HL-60 (cell line): ENCODE data around the gene GGT7.

ENCODE experiments used
- TF ChIP-seq, protein P1 (sequence below): IDR thresholded peaks from one replicate; pipeline ENCODE4 v1.5.1; 2011; ENCODE audit warnings: low read length, control low read depth, inconsistent platforms; ENCODE audit not compliant: insufficient read depth
- TF ChIP-seq, protein P2 (sequence below): IDR thresholded peaks from 2 replicates; pipeline ENCODE4 v1.6.1; 2012; ENCODE audit warnings: low read depth; ENCODE audit not compliant: insufficient replicate concordance

DNA sequence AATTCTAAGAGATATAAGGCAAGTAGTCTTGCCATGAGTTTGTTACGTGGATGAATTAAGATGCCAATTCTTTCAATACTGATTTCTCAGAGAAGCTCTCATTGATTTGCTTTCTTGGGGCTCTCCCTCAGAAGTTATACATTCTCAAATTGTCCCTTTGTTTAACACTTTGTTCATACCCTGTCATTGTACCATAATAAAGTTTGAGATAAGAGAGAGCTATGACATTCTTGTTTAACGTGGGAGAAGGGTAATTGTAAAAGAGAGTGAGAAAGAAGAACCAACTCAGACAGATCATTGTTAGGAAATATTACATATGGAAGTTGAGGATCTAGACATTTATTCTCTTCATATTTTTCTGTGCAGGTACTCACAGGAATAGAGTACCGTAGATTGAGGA, 22.8 kb upstream of the GGT7 start:
- TF ChIP-seq, protein P1, sequence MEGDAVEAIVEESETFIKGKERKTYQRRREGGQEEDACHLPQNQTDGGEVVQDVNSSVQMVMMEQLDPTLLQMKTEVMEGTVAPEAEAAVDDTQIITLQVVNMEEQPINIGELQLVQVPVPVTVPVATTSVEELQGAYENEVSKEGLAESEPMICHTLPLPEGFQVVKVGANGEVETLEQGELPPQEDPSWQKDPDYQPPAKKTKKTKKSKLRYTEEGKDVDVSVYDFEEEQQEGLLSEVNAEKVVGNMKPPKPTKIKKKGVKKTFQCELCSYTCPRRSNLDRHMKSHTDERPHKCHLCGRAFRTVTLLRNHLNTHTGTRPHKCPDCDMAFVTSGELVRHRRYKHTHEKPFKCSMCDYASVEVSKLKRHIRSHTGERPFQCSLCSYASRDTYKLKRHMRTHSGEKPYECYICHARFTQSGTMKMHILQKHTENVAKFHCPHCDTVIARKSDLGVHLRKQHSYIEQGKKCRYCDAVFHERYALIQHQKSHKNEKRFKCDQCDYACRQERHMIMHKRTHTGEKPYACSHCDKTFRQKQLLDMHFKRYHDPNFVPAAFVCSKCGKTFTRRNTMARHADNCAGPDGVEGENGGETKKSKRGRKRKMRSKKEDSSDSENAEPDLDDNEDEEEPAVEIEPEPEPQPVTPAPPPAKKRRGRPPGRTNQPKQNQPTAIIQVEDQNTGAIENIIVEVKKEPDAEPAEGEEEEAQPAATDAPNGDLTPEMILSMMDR: no peak
- TF ChIP-seq, protein P2, sequence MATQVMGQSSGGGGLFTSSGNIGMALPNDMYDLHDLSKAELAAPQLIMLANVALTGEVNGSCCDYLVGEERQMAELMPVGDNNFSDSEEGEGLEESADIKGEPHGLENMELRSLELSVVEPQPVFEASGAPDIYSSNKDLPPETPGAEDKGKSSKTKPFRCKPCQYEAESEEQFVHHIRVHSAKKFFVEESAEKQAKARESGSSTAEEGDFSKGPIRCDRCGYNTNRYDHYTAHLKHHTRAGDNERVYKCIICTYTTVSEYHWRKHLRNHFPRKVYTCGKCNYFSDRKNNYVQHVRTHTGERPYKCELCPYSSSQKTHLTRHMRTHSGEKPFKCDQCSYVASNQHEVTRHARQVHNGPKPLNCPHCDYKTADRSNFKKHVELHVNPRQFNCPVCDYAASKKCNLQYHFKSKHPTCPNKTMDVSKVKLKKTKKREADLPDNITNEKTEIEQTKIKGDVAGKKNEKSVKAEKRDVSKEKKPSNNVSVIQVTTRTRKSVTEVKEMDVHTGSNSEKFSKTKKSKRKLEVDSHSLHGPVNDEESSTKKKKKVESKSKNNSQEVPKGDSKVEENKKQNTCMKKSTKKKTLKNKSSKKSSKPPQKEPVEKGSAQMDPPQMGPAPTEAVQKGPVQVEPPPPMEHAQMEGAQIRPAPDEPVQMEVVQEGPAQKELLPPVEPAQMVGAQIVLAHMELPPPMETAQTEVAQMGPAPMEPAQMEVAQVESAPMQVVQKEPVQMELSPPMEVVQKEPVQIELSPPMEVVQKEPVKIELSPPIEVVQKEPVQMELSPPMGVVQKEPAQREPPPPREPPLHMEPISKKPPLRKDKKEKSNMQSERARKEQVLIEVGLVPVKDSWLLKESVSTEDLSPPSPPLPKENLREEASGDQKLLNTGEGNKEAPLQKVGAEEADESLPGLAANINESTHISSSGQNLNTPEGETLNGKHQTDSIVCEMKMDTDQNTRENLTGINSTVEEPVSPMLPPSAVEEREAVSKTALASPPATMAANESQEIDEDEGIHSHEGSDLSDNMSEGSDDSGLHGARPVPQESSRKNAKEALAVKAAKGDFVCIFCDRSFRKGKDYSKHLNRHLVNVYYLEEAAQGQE: no peak
